DND-41 (cell line): ENCODE measurements around the gene NEDD4L.

Experiments used
- EZH2 ChIP-seq: IDR thresholded peaks from 3 replicates; pipeline ENCODE4 v1.6.1; 2012; ENCODE audit warnings: borderline replicate concordance, low read depth, mild to moderate bottlenecking, moderate library complexity, low read length, inconsistent platforms; ENCODE audit not compliant: severe bottlenecking
- TF ChIP-seq, protein P1 (sequence below): IDR thresholded peaks from 2 replicates; pipeline ENCODE4 v1.5.1; 2012; ENCODE audit warnings: borderline replicate concordance, low read length, moderate library complexity, mild to moderate bottlenecking; ENCODE audit not compliant: poor library complexity, severe bottlenecking; ENCODE audit errors: extremely low read depth

DNA sequence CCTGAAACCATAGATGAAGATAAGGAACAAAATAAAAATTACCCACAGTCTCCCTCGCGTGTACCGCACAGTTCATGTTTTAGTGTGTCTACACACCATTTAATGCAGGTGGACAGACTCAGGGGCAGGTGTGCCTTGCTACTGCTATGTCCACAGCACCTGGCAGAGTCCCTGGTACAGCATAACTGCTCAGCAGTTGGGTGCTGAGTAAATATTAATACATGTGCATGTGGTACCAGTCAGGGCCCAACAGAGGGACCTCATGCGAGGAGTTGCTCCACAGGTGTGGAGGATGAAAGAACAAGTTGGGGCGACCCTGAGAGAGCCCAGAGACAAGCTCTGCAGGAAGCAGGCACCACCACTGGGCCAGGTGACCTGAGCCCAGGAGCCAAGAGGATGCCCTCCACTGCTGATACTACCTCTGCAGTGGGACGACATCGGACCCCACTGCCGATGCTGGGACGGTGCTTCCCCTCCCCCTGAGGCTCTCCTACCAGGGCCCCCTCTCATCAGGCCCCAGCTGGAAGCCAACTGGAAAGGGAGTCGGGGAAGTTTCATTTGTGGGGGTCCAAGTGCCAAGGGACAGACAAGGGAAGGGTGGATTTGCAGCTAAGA, 100.8 kb downstream of the NEDD4L start:
- TF ChIP-seq, protein P1, sequence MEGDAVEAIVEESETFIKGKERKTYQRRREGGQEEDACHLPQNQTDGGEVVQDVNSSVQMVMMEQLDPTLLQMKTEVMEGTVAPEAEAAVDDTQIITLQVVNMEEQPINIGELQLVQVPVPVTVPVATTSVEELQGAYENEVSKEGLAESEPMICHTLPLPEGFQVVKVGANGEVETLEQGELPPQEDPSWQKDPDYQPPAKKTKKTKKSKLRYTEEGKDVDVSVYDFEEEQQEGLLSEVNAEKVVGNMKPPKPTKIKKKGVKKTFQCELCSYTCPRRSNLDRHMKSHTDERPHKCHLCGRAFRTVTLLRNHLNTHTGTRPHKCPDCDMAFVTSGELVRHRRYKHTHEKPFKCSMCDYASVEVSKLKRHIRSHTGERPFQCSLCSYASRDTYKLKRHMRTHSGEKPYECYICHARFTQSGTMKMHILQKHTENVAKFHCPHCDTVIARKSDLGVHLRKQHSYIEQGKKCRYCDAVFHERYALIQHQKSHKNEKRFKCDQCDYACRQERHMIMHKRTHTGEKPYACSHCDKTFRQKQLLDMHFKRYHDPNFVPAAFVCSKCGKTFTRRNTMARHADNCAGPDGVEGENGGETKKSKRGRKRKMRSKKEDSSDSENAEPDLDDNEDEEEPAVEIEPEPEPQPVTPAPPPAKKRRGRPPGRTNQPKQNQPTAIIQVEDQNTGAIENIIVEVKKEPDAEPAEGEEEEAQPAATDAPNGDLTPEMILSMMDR, result no peak
- no peak for TF ChIP-seq EZH2
